Left renal pelvis (tissue), 4 donors: ENCODE results near the gene UHRF1. TPM values are rescaled to one million over a fixed set of nuclear protein-coding genes. Genes with fewer than 3 reads are reported as not detected.

ENCODE experiments used
- DNase-seq, 4 donors: peaks; one replicate each; pipeline ENCODE4 v3.0.0-alpha.2; 2013; ENCODE audit warnings: low read depth in 4 of 4, low spot score in 3 of 4
- polyA plus RNA-seq, 4 donors: library from polyadenylated mRNA; unstranded; fragments of 120-200 nt; gene quantifications; one replicate each; pipeline ENCODE4 v1.2.1, GENCODE V29; 2013; ENCODE audit not compliant: insufficient read length in 4 of 4

The UHRF1 gene
- polyA plus RNA-seq, 4 donors: 19.0 to 38.3 (median 31.8) TPM

GRCh38 chr19:4986471-4986891 is 77.2 kb downstream of the UHRF1 start:
- DNase-seq: no peak

DNA sequence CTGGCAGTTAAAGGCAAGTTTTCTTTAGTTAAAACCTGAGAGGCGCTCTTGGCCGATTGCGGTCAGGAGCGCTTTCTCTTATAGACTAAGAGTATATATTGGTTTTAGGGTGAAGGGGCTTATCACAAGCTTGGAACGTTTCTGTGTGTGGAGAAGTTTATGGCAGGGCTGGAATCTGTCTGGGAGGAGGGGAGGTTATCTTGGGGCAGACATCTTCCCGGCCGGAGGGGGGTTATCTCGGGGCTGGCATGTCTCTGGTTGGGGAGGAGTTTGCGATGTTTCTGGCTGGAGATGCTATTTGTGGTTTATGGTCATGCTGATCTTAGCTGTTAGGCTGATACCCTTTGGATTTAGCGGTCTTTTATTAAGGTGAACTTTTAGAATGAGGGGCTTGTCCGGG is 78.0 kb downstream of the UHRF1 start:
- DNase-seq: no peak

- no peak for DNase-seq
Observed at GRCh38 chr19:4987692-4988370, 78.5 kb downstream of the UHRF1 start.

GRCh38 chr19:4988770-4989251 is 79.5 kb downstream of the UHRF1 start:
- DNase-seq: no peak

DNA sequence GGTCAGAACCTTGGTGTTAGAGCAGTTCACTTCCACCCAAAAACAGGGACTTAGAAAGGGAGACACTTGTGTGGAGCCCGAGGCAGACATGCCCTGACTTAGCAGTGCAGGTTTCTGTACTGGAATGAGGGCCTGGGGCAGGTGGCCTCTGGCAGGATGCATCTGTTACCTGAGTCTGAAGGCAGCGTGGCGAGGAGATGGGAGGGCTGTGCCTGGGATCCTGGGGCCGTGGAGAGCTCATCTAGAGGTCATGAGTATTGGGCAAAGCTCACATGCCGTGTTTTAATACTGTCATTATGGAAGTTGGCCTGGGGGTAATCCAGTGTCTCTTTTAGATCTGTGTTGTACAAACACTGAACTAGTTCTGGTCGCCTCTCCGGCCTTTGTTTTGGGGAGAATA is 81.0 kb downstream of the UHRF1 start:
- no peak for DNase-seq

DNA sequence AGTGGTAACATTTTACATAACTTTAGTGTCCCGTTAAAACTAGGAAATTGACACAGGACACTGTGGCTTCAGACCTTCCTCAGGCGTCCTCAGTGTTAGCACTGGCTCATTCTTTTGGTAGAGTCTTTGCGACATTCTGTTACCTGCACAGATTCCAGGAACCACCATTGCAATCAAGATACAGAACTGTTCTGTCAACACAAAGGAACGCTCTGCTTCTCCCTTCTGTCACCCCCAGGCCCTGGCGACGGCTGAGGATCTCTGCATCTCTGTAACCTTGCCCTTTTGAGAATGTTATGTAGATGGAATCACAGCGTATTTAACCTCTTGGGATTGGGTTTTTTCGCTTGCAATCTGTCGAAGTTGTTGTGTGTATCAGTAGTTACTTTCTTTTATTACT is 82.2 kb downstream of the UHRF1 start:
- no peak for DNase-seq

- no peak for DNase-seq
Observed at GRCh38 chr19:4991996-4992698, 82.8 kb downstream of the UHRF1 start.

- no peak for DNase-seq
Observed at GRCh38 chr19:4993683-4994082, 84.4 kb downstream of the UHRF1 start.

GRCh38 chr19:4996701-4997100 is 87.4 kb downstream of the UHRF1 start:
- DNase-seq: no peak

- DNase-seq: no peak
Observed at GRCh38 chr19:4997297-4997696, 88.0 kb downstream of the UHRF1 start.

- no peak for DNase-seq
Observed at GRCh38 chr19:5000120-5000611, 90.9 kb downstream of the UHRF1 start.

DNA sequence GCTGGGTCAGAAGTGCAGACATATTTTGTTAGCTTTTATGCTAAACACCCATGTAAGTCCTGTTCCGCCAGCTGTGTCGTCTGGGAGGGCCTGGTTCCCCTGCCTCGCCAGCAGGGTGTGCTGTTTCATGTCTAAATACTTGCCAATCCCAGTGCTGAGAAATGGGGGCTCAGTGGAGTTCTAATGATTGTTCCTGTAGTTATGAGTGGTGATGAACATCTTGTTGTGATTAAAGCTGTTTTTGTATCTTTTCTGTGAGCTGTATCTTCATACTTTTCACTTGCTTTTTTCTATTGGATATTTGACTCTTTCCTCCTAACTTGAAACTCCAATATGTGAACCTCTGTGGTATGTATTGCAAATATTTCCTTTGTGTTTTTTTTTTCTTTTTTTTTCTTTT is 92.3 kb downstream of the UHRF1 start:
- DNase-seq: no peak

DNA sequence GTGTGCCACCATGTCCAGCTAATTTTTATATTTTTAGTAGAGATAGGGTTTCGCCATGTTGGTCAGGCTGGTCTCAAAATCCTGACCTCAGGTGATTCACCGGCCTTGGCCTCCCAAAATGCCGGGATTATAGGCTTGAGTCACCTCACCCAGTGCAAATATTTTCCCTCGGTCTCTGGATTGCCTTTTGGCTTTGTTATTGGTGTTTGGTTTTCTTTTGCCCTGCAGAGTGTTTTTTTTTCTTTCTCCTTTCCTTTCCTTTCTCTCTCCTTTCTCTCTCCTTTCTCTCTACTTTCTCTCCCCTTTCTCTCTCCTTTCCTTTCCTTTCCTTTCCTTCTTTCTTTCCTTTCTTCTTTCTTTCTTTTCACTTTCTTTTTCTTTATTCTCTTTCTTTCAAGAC is 92.8 kb downstream of the UHRF1 start:
- DNase-seq: no peak

DNA sequence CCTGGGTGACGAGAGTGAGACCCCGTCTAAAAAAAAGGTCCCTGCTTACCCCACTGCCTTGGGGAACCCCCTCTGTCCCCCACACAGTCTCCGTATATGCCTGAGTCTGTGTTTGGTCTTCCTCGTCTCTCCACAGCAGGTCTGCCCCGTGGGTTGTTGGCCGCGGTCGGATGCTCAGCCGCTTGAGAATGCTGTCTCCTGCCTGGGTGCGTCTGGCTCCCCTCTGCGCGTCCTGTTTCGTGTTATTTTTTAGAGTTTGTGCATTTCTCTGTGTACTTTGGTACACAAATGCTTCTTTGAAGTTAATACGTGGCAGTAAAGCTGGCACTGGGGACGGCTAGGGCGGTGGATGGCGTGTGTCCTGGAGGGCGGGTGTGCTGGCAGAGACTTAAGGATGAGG is 94.5 kb downstream of the UHRF1 start:
- DNase-seq: no peak

- DNase-seq: no peak
Observed at GRCh38 chr19:5005096-5005495, 95.8 kb downstream of the UHRF1 start.

DNA sequence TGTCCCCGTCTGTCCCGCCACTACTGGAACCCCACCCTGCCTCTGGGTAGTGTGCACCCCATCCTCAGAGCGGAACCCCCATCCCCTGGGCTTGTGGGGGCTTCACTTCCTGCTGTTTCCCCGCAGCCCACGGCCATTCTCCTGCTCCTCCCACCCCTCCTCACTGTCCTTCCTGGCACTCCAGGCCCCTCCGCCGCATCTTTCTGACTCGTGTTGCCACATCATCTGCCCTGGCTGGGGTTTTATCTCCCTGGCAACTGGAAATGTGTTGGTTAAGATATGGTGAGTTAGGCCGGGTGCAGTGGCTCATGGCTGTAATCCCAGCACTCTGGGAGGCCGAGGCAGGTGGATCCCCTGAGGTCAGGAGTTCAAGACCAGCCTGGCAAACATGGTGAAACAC is 96.9 kb downstream of the UHRF1 start:
- DNase-seq: no peak

DNA sequence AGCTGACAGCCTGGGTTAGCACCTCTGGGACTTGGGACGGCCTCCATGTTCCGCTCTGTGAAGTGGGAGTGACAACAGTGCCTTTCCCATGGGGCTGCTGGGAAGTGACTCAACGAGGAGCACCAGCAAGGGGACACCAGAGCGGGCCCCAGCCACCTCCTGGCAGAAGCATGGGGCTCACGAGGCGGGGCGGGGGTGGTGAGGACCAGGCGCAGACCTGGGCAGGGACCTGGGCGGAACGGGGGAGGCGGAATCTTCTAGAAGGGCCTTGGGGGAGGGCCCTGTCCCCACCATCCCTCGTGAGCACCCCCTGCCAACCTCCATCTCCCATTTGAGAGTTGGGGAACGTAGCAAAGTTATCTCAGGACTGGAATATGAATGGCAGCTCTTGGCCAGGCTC is 97.5 kb downstream of the UHRF1 start:
- no peak for DNase-seq

Other genes with a start within 250 kb of the UHRF1 start
- gene MYDGF, start 239.2 kb upstream of the UHRF1 start, polyA plus RNA-seq: 10 to 100 TPM; 58.8 to 84.5 (median 78.5) TPM
- 10 to 100 TPM; 17.4 to 26.5 (median 20.8) TPM for gene DPP9, start 185.7 kb upstream of the UHRF1 start, polyA plus RNA-seq
- gene FEM1A, start 117.8 kb upstream of the UHRF1 start, polyA plus RNA-seq: 1 to 10 TPM; 1.2 to 2.8 (median 1.8) TPM
- 1 to 10 TPM; 5.1 to 7.1 (median 5.6) TPM for gene TICAM1, start 77.8 kb upstream of the UHRF1 start, polyA plus RNA-seq
- 10 to 100 TPM; 37.8 to 55.0 (median 46.1) TPM for gene PLIN3, start 41.8 kb upstream of the UHRF1 start, polyA plus RNA-seq
- under 1 TPM in 2 of 4 donors, not detected in 2; 0.08 to 0.09 TPM for gene ARRDC5, start 6.6 kb upstream of the UHRF1 start, polyA plus RNA-seq
- gene KDM4B, start 59.6 kb downstream of the UHRF1 start, polyA plus RNA-seq: 10 to 100 TPM; 18.5 to 28.4 (median 22.4) TPM